ENCODE measurements around the gene SCN4B.

DNA sequence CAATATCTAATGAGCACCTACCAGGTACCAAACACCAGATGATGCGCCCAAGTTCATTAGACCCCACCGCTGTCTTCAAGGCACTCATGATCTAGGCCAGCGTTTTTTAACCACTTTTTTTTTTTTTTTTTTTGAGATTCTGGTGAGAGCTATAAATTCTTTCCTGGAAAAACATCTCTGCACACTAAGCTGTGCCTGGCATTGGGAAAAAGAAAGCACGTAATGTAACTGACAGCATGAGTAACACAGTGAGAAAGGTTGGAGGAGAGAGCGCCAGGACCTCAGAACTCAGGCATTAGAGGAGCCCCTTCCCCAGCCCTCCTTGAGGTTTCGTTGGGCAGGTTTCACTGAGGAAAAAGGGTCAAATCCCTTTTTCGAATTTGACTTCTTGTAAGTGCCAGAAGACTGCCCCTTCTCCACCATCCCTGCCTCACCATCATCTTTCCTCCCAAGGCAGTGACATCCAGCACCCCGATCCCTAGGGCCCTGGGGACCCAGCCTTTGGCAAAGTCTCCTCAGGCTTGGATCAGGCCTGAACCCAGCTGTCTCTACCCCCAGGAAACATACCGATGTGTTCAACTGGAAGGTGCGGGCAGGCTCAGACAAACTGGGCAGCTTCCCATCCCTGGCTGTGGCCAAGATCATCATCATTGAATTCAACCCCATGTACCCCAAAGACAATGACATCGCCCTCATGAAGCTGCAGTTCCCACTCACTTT, 39.8 kb downstream of the SCN4B start:
- TF ChIP-seq CBFB (IDR thresholded peaks at IDR 0.05; ENCODE audit: low read depth) = no peak
- TF ChIP-seq SUZ12 (IDR thresholded peaks at IDR 0.05; ENCODE audit: unreplicated experiment) = no peak
- TF ChIP-seq, protein P1, sequence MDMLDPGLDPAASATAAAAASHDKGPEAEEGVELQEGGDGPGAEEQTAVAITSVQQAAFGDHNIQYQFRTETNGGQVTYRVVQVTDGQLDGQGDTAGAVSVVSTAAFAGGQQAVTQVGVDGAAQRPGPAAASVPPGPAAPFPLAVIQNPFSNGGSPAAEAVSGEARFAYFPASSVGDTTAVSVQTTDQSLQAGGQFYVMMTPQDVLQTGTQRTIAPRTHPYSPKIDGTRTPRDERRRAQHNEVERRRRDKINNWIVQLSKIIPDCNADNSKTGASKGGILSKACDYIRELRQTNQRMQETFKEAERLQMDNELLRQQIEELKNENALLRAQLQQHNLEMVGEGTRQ (IDR thresholded peaks at IDR 0.05; ENCODE audit: borderline replicate concordance, low read depth, low read length) = no peak
- TF ChIP-seq, protein P2, sequence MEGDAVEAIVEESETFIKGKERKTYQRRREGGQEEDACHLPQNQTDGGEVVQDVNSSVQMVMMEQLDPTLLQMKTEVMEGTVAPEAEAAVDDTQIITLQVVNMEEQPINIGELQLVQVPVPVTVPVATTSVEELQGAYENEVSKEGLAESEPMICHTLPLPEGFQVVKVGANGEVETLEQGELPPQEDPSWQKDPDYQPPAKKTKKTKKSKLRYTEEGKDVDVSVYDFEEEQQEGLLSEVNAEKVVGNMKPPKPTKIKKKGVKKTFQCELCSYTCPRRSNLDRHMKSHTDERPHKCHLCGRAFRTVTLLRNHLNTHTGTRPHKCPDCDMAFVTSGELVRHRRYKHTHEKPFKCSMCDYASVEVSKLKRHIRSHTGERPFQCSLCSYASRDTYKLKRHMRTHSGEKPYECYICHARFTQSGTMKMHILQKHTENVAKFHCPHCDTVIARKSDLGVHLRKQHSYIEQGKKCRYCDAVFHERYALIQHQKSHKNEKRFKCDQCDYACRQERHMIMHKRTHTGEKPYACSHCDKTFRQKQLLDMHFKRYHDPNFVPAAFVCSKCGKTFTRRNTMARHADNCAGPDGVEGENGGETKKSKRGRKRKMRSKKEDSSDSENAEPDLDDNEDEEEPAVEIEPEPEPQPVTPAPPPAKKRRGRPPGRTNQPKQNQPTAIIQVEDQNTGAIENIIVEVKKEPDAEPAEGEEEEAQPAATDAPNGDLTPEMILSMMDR (IDR thresholded peaks at IDR 0.05 in 2 of 3, conservative IDR thresholded peaks at IDR 0.05 in 1 of 3; ENCODE audit: control insufficient read depth in 2 of 3, extremely low read depth in 1 of 3, insufficient read depth in 1 of 3, low read depth in 3 of 3, low read length in 3 of 3) = no peak
- no peak for TF ChIP-seq RBBP5 (conservative IDR thresholded peaks at IDR 0.05)
- TF ChIP-seq, protein P3, sequence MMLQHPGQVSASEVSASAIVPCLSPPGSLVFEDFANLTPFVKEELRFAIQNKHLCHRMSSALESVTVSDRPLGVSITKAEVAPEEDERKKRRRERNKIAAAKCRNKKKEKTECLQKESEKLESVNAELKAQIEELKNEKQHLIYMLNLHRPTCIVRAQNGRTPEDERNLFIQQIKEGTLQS (IDR thresholded peaks at IDR 0.05; ENCODE audit: borderline replicate concordance, extremely low read depth, low read depth, low read length) = no peak
- TF ChIP-seq FOS (IDR thresholded peaks at IDR 0.05; ENCODE audit: borderline replicate concordance, extremely low read depth, insufficient read length) = no peak
- TF ChIP-seq HDGF (IDR thresholded peaks at IDR 0.05) = no peak

Data from GM12878 (cell line).